NCI-H446 treated with DMSO at 0.1 percent for 48 hours (cell line): Measurements from ENCODE around the gene DAZAP1.

Experiments used
- DNase-seq: peaks from one replicate; lab custom pipeline; 2025; lab: John Stamatoyannopoulos, UW

Gene DAZAP1

GRCh38 chr19:1407528-1408299, at the start of gene DAZAP1:
DAZAP1 (plus strand) TSS chr19:1407586; CDS start chr19:1407774, 188 bp downstream.
- no peak for DNase-seq

GRCh38 chr19:1360126-1360817, 47.1 kb upstream of the DAZAP1 start:
- no peak for DNase-seq

DNA sequence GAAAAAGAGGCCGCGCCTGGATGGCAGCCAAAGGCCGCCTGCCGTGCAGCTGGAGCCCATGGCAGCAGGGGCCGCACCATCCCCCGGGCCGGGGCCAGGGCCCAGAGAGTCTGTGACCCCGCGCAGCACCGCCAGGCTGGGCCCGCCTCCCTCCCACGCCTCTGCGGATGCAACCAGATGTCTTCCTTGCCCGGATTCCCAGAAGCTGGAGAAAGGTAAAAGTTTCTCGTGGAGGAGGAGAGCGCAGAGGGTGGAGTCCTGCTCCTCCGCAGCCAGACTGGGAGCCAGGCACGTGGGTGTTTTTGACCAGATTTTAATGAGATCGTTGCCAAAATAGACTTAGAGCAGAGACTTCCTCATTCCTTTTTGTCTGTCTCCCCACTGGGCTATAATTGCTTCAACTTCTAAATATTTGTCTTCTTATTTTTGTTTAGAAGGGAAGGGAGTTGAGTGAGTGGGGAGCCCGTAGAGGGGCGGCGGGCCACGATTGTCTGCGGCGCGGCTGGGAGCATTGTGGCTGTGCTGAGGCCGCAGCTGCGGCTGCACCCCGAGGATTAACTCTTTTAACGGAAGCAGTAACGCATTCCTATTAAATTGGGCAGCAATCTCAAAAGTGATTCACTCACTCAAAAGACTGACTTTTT, 46.4 kb upstream of the DAZAP1 start:
- no peak for DNase-seq

GRCh38 chr19:1361601-1362386, 45.6 kb upstream of the DAZAP1 start:
- DNase-seq: no peak

- DNase-seq: no peak
Measured at GRCh38 chr19:1362387-1363257, 44.8 kb upstream of the DAZAP1 start.

GRCh38 chr19:1363599-1363998, 43.8 kb upstream of the DAZAP1 start:
- DNase-seq: no peak

DNA sequence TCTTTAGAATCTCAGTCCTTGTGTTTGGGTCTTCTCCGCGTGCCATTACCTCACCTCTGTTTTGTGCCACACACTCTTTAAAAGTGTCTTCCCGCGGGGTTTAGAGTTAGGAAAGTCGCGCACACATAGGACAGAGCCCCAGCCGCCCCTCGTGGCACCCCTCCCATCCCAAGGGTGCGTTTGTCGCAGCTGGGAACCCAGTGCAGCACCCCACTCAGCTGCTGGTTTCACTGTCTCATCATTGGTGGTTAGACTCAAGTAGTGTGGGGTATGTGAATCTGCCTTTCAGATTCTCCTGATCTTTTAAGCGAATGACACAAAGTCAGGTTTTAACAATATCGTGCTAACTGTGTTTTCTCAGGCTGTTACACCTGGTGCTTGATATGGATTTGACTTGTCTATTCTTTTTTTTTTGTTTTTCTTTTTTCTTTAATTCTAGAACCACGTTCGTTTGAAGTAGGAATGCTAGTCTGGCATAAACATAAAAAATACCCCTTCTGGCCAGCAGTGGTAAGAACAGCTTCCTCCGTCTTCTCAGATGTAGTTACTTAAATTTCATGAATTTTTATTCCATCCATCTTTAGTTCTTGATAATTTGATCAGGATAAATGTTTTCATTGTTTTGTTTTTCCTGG, 43.2 kb upstream of the DAZAP1 start:
- DNase-seq: no peak

- DNase-seq: no peak
Measured at GRCh38 chr19:1365319-1366269, 41.8 kb upstream of the DAZAP1 start.

DNA sequence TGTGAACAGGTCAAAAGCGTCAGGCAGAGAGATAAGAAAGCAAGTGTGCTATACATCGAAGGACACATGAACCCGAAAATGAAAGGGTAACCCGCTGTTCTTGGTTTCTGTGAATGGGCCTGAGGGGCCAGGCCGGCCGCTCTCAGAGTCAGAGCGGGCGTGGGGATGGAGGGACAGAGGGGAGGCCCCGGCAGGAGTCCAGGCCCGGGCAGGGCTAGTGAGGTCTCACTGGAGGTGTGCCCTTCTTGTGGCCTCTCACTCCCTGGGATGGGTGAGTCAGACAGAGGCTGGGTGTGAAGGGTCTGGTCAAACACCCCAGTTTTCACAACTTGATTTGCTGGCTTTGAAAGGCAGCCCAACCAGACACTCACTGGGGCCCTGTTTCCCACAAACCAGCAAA, 41.1 kb upstream of the DAZAP1 start:
- no peak for DNase-seq

GRCh38 chr19:1366899-1367870, 40.2 kb upstream of the DAZAP1 start:
- no peak for DNase-seq

DNA sequence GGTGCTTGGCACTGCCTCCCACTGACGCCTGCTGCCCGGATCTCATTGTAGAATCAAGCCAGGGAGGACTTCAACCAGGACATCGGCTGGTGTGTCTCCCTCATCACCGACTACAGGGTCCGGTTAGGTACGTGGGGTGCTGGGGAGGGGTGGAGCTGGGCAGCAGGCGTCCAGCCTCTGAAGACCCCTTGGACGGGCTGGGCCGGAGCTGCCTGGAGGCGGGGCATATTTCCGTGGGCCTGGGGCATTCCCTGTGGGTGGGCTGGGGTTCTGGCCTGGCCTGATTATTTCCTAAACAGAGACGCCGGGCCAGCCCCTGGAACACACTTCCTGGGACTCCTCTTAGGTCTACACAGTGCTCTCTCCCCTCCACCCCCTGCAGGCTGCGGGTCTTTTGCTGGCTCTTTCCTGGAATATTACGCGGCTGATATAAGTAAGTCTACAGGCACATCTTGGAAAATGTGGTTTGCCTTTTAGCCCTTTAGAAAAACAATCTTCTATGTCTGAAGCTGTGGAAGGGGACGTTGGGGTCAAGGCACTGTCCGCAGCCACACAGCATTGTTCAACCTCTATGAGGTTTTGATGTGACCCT, 38.1 kb upstream of the DAZAP1 start:
- DNase-seq: no peak

- no peak for DNase-seq
Measured at GRCh38 chr19:1370579-1371361, 36.6 kb upstream of the DAZAP1 start.

DNA sequence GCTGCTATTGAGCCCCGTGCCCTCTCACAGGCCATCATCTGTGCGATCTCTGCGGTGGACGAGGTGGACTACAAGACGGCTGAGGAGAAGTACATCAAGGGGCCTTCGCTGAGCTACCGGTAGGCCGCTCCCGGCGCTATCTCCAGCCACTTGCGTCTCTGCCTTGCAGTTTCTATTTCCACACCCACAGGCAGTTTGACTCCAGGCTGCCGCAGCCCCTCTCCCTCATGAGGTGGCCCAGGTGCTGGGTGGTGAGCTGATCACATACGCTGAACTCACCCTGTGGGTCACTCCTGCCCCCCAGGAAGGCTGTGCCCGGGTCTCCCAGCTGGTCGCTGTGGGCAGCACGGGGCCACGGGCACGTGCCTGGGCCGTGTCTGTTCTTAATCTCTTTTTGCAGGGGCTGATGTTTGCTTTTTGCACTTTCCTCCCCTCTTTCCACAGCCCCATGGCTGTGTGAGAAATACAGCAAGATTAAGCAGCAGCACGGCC, 34.3 kb upstream of the DAZAP1 start:
- DNase-seq: no peak

DNA sequence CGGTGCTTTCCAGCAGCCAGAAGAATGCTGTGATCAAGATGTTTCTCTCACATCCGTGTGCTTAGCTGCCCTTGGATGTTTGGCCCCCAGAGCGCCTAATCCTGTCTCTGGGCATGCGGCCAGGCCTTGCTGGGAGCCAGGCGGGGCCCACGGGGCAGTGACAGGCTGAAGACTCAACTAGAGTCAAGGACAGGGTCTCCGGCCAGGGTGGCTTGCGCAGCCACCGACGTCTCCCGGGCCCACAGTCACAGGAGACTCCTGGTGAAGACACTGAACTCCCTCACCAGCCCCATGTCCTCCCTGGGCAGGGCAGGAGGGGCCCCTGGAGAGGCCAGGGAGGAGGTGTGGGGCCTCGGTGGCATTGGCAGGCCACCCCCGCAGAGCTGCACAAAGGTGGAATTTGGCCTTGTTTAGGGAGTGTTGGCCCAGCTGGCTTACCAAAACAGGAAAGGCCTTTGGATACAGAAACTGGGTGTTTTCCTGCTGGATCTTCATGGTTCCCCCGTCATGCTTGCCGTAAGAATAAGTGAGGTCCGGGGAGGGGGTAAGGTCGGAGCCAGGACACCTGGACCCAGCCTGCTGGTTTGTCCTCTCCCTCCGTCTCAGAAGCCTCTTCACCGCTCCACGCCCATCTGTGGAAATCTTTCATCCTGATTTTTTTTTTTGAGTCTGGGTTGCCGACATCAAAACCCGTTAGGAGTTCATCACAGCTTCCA, 33.7 kb upstream of the DAZAP1 start:
- no peak for DNase-seq

DNA sequence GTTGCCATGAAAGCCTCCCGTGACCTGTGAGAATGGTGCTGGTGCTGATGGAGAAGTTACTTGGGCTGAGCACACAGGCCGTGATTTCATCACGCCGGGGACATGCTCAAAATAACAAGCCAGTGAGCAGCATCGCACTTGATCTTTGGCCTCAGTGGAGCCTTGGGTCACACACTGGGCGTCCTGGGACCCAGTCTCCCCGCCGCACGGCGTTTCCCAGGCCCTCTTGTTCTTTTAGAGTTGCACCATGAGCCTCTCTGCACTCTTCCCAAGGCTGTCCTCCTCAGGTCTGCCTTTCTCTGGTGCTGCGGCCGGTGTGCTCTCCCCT, 33.2 kb upstream of the DAZAP1 start:
- DNase-seq: no peak

GRCh38 chr19:1376415-1376805, 31.0 kb upstream of the DAZAP1 start:
- no peak for DNase-seq
